ENCODE measurements around the gene PTPRD. TPM values are rescaled to one million over a fixed set of nuclear protein-coding genes. Genes with fewer than 3 reads are reported as not detected.

The PTPRD gene
- total RNA-seq, 2 experiments from 2014 or later: 0.03 TPM; not detected in 1

- intact Hi-C loops (cut with micrococcal nuclease; ENCODE audit: unreplicated experiment): no loop called here
- H3K27ac ChIP-seq (ENCODE audit: low read depth, low read length, poor library complexity, severe bottlenecking): no peak overlapping the region
- no peak overlapping the region for H3K4me3 ChIP-seq (ENCODE audit: low read depth, low read length, poor library complexity, severe bottlenecking)
- H3K9me3 ChIP-seq (ENCODE audit: low read length): no peaks in the 10 kb centered on the region
- no peak overlapping the region for H2AFZ ChIP-seq (ENCODE audit: low read length)
- H3K79me2 ChIP-seq (ENCODE audit: insufficient read depth, low read depth, low read length): no peaks in the 10 kb centered on the region
- POLR2A ChIA-PET: interaction anchor here (0.7 kb wide), 1 partner anchor 825 kb away, joined by 4 read pairs; no protein-coding TSS in a partner anchor
- TF ChIP-seq EZH2phosphoT487 (IDR thresholded peaks at IDR 0.05; ENCODE audit: borderline replicate concordance, low read depth, low read length): no peak
- no peak for TF ChIP-seq CTCF (conservative IDR thresholded peaks at IDR 0.05; ENCODE audit: low read length)
- no TSS peak for BruUV-seq (replicated peaks)
- H3K4me2 ChIP-seq (ENCODE audit: low read length): no peak overlapping the region
- no peaks in the 10 kb centered on the region for H3K9me2 ChIP-seq (ENCODE audit: insufficient read depth, low read length)
- CTCF ChIA-PET (ENCODE audit: unreplicated experiment): no interaction called here
- H4K20me1 ChIP-seq (ENCODE audit: insufficient read depth, low read length): no peaks in the 10 kb centered on the region
- no peaks in the 10 kb centered on the region for H3K4me1 ChIP-seq (ENCODE audit: insufficient read depth, low read length, poor library complexity, severe bottlenecking)
- DNase-seq (ENCODE audit: low spot score): no peak
- H3K36me3 ChIP-seq (ENCODE audit: insufficient read depth, low read length): no peaks in the 10 kb centered on the region
Observed at GRCh38 chr9:8772302-8772701, 1840.5 kb downstream of the PTPRD start.

GRCh38 chr9:8769153-8769552 is 1843.6 kb downstream of the PTPRD start:
- Histone ChIP-seq H3K27ac (ENCODE audit: low read depth, low read length, poor library complexity, severe bottlenecking) (no peak overlapping the region), H3K9me2 (ENCODE audit: insufficient read depth, low read length) (no peaks in the 10 kb centered on the region), H3K9me3 (ENCODE audit: low read length) (no peaks in the 10 kb centered on the region), H3K4me3 (ENCODE audit: low read depth, low read length, poor library complexity, severe bottlenecking) (no peak overlapping the region), H3K36me3 (ENCODE audit: insufficient read depth, low read length) (no peaks in the 10 kb centered on the region), H2AFZ (ENCODE audit: low read length) (no peak overlapping the region), H3K4me1 (ENCODE audit: insufficient read depth, low read length, poor library complexity, severe bottlenecking) (no peaks in the 10 kb centered on the region), H3K4me2 (ENCODE audit: low read length) (no peak overlapping the region), H3K79me2 (ENCODE audit: insufficient read depth, low read depth, low read length) (no peaks in the 10 kb centered on the region), H4K20me1 (ENCODE audit: insufficient read depth, low read length) (no peaks in the 10 kb centered on the region)
- ChIA-PET CTCF (ENCODE audit: unreplicated experiment) (no interaction called here), POLR2A (no interaction called here)
- no peak for TF ChIP-seq EZH2phosphoT487 (IDR thresholded peaks at IDR 0.05; ENCODE audit: borderline replicate concordance, low read depth, low read length)
- TF ChIP-seq CTCF (conservative IDR thresholded peaks at IDR 0.05; ENCODE audit: low read length): no peak
- no TSS peak for BruUV-seq (replicated peaks)
- no peak for DNase-seq (ENCODE audit: low spot score)
- intact Hi-C loops (cut with micrococcal nuclease; ENCODE audit: unreplicated experiment): no loop called here

GRCh38 chr9:8766096-8766495 is 1846.7 kb downstream of the PTPRD start:
- TF ChIP-seq EZH2phosphoT487 (IDR thresholded peaks at IDR 0.05; ENCODE audit: borderline replicate concordance, low read depth, low read length): no peak
- no peak for TF ChIP-seq CTCF (conservative IDR thresholded peaks at IDR 0.05; ENCODE audit: low read length)
- Histone ChIP-seq H3K9me2 (ENCODE audit: insufficient read depth, low read length) (no peaks in the 10 kb centered on the region), H3K79me2 (ENCODE audit: insufficient read depth, low read depth, low read length) (no peaks in the 10 kb centered on the region), H3K4me2 (ENCODE audit: low read length) (no peak overlapping the region), H3K4me3 (ENCODE audit: low read depth, low read length, poor library complexity, severe bottlenecking) (no peak overlapping the region), H3K36me3 (ENCODE audit: insufficient read depth, low read length) (no peaks in the 10 kb centered on the region), H3K9me3 (ENCODE audit: low read length) (no peaks in the 10 kb centered on the region), H3K4me1 (ENCODE audit: insufficient read depth, low read length, poor library complexity, severe bottlenecking) (no peaks in the 10 kb centered on the region), H3K27ac (ENCODE audit: low read depth, low read length, poor library complexity, severe bottlenecking) (no peak overlapping the region), H2AFZ (ENCODE audit: low read length) (no peak overlapping the region), H4K20me1 (ENCODE audit: insufficient read depth, low read length) (no peaks in the 10 kb centered on the region)
- CTCF ChIA-PET (ENCODE audit: unreplicated experiment): no interaction called here
- no TSS peak for BruUV-seq (replicated peaks)
- no peak for DNase-seq (ENCODE audit: low spot score)
- intact Hi-C loops (cut with micrococcal nuclease; ENCODE audit: unreplicated experiment): no loop called here
- POLR2A ChIA-PET: interaction anchor here (0.7 to 1.1 kb wide), 2 partner anchors 23 to 405 kb away, joined by 3 read pairs; no protein-coding TSS in a partner anchor

Data from OCI-LY7 (cell line).